HCT116 (cell line): ENCODE data around the gene SIRPD.

ENCODE experiments used
- CTCF ChIP-seq, 3 experiments: fragments of 200-600 bp in 1 of 3; sonication (generic) in 1 of 3; IDR thresholded peaks in 2 of 3; conservative IDR thresholded peaks in 1 of 3; 2 replicates each; pipeline ENCODE4 v1.5.1; 2012 to 2017; ENCODE audit warnings: low read depth in 2 of 3, low read length in 2 of 3, antibody characterized with exemption in 1 of 3, borderline replicate concordance in 1 of 3, control low read depth in 1 of 3, mild to moderate bottlenecking in 1 of 3, mixed read lengths in 1 of 3, mixed run types in 1 of 3, moderate library complexity in 1 of 3; ENCODE audit not compliant: insufficient read depth in 1 of 3
- EGR1 ChIP-seq: IDR thresholded peaks from 2 replicates; pipeline ENCODE4 v1.6.1; 2012; ENCODE audit warnings: low read depth
- ELF1 ChIP-seq: IDR thresholded peaks from 2 replicates; pipeline ENCODE4 v1.6.1; 2012; ENCODE audit warnings: low read depth, borderline replicate concordance
- EZH2 ChIP-seq: fragments of 200-600 bp; sonication (generic); IDR thresholded peaks from 2 replicates; pipeline ENCODE4 v1.6.1; 2017; ENCODE audit warnings: antibody characterized with exemption, mixed run types
- EZH2phosphoT487 ChIP-seq: fragments of 200-600 bp; IDR thresholded peaks from 2 replicates; pipeline ENCODE4 v1.6.1; 2018; ENCODE audit warnings: antibody characterized with exemption, borderline replicate concordance
- FOSL1 ChIP-seq: IDR thresholded peaks from 2 replicates; pipeline ENCODE4 v1.6.1; 2012; ENCODE audit warnings: low read depth
- POLR2A ChIP-seq: IDR thresholded peaks from 2 replicates; pipeline ENCODE4 v1.7.0; 2011; ENCODE audit warnings: borderline replicate concordance; ENCODE audit not compliant: insufficient read depth, insufficient read length; ENCODE audit errors: extremely low read depth
- POLR2AphosphoS5 ChIP-seq: IDR thresholded peaks from 2 replicates; pipeline ENCODE4 v1.6.1; 2011; ENCODE audit warnings: mild to moderate bottlenecking, low read depth, low read length, moderate library complexity
- RAD21 ChIP-seq: IDR thresholded peaks from 2 replicates; pipeline ENCODE4 v1.6.1; 2012; ENCODE audit warnings: low read depth, mild to moderate bottlenecking
- REST ChIP-seq: IDR thresholded peaks from 2 replicates; pipeline ENCODE4 v1.6.1; 2012; ENCODE audit warnings: low read depth
- SIN3A ChIP-seq: IDR thresholded peaks from 2 replicates; pipeline ENCODE4 v1.6.1; 2012; ENCODE audit warnings: low read depth
- SRF ChIP-seq: IDR thresholded peaks from 2 replicates; pipeline ENCODE4 v1.6.1; 2012; ENCODE audit warnings: low read depth
- TCF7L2 ChIP-seq: IDR thresholded peaks from 2 replicates; pipeline ENCODE4 v1.7.0; 2011; ENCODE audit warnings: borderline replicate concordance, inconsistent platforms; ENCODE audit not compliant: insufficient read depth, insufficient read length; ENCODE audit errors: extremely low read depth
- ZFX ChIP-seq: fragments of 450-650 bp; IDR thresholded peaks from 2 replicates; pipeline ENCODE4 v1.6.1; 2017

- TF ChIP-seq CTCF (IDR thresholded peaks at IDR 0.05 in 2 of 3, conservative IDR thresholded peaks at IDR 0.05 in 1 of 3; ENCODE audit: borderline replicate concordance in 1 of 3, insufficient read depth in 1 of 3, low read depth in 2 of 3, low read length in 2 of 3) (no peak), EZH2phosphoT487 (no peak), RAD21 (no peak), FOSL1 (no peak), POLR2A (no peak), SRF (no peak), REST (no peak), ELF1 (no peak), ZFX (no peak), TCF7L2 (no peak), EGR1 (no peak), EZH2 (no peak), POLR2AphosphoS5 (no peak), SIN3A (no peak)
These were observed 64.0 kb downstream of the SIRPD start for GRCh38 chr20:1493536-1493935.
